HG02759 (cell line): ENCODE results near the gene MED25.

Experiments used
- ATAC-seq: cut with Tn5 transposase; IDR thresholded peaks from one replicate; pipeline ENCODE4 v1.9.1; 2021; ENCODE audit warnings: mild to moderate bottlenecking, moderate library complexity; ENCODE audit not compliant: unreplicated experiment

MED25 gene

DNA sequence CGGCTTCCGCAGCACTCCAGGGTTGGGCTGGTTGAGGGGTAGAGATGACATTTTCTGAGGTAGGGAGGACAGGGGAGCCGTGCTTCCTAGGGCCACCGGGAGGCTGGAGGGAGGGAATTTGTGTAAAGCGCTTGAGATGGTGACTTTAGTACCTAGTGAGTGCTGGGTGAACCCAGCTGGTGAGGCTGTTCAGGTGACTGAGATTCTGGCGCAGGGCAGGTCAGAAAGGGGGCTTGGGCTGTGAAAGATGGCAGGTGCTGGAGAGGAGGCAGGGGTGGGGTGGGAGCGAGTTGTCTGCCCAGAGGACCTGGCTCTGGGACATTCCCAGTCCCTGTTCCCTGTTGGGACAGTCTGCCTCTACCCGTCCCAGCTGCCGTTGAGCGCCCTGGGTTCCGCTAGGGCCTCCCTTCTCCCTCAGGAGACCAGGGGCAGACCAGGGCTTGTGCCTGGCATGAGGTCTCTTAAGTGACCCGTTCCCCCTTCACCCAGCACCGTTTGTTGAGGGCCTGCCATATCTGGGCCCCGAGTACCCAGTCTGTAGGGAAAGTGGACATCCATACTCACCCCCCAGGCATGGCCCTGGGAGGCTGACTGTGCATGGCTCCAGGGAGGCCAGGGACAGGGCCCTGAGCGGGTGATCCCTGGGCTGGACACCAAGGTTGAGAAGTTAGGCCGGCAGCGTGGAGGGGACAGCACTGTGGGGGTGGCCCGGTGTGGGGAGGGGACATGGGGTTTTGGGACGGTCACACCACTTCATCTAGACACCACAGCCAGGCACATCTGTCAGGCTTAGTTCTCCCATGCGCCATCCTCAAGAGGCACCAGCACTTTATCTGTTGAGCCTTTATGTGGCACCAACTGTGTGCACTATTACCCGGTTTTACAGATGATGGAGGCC is 37.8 kb downstream of the MED25 start:
- no peak for ATAC-seq

DNA sequence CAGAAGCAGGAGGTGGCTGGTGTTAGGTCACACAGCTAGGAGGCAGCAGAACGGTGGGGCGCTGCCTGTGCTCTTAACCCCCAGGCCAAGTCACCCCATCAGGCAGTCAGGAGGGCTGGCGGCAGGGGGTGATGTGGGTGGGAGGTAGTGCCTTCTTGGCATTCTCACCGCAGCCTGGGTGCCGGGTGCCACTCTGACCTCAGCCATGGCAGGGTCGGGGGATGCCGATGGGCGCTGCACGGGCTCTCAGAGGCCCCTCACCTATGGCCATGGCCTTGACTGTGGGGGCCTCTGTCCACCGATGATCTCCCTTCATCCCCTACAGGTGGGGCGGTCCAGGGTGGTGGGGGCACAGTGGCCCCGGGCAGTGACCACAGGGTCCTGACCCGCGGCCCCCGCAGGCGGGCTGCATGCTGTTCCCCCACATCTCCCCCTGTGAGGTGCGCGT is 38.5 kb downstream of the MED25 start:
- no peak for ATAC-seq

DNA sequence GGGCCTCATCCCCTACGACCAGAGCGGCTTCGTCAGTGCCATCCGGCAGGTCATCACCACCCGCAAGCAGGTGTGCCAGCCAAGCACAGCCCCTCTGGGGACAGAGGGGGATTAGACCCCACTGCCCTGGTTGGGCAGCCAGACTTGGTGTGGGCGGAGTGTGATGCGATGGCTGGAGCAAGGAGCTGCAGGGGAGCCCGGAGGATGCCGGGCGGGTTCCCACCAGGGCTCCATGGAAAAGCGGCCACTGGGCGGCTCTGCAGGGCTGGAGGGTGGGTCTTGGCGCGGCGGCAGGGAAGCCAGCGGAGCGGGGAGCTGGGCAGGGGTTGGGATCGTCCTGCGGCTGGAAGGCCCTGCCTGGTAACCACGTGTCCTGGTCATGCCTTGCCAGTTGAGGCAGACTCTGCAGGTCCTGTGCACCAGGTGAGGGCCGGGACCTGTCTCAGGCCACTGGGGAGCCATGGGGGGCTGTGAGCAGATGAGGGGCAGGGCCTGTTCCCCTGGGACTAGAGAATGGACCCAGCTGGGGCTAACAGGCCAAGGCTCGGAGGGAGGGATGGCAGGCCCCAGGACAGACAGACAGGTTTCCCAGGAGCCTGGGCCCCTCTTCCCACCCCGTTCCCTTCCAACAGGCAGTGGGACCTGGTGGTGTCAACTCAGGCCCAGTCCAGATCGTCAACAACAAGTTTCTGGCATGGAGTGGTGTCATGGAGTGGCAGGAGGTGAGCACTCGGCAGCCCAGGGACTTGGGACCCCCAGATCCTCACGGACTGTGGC is 39.2 kb downstream of the MED25 start:
- ATAC-seq, result no peak

DNA sequence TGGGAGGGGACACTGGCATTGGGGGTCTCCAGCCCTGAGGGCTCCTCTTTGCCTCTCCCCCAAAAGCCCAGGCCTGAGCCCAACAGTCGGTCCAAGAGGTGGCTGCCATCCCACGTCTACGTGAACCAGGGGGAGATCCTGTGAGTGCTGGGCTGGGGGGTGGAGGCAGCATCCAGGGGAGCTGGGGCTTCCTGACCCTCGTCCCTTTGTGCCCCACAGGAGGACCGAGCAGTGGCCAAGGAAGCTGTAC is 39.7 kb downstream of the MED25 start:
- ATAC-seq, result no peak

DNA sequence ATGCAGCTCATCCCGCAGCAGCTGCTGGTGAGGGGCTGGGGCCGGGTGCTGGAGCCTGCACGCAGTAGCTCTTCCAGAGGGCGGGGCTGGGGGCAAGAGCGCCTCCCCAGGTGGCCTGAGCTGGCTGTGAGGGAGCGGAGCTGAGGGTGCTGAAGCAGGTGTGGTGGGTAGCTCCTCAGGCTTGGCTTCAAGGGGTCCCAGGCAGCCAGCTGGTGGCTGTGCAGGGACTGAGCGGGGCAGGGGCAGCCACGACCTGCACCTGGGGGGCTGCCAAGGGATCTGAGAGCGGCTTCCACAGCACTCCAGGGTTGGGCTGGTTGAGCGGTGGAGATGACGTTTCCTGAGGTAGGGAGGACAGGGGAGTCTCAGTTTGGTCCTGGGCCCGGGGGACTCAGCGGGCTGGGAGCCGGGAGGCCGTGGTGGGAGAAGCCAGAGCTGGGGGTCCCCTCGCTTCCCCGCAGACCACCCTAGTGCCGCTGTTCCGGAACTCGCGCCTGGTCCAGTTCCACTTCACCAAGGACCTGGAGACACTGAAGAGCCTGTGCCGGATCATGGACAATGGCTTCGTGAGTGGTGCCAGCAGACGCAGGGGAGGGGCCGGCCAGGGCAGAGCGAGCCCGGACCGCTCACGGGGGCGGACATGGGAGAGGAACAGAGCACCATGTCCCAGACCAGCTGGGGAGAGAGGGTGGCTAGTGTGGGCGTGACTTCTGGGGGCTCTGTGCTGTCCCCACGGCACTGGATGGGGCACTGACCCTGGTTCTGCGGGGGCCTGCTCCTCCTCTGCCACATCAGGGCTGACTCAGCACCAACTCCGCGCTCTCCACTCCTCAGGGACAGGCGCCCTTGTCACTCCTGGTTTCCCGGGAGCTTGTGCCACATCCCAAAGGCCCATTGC is 40.2 kb downstream of the MED25 start:
- ATAC-seq, result no peak

DNA sequence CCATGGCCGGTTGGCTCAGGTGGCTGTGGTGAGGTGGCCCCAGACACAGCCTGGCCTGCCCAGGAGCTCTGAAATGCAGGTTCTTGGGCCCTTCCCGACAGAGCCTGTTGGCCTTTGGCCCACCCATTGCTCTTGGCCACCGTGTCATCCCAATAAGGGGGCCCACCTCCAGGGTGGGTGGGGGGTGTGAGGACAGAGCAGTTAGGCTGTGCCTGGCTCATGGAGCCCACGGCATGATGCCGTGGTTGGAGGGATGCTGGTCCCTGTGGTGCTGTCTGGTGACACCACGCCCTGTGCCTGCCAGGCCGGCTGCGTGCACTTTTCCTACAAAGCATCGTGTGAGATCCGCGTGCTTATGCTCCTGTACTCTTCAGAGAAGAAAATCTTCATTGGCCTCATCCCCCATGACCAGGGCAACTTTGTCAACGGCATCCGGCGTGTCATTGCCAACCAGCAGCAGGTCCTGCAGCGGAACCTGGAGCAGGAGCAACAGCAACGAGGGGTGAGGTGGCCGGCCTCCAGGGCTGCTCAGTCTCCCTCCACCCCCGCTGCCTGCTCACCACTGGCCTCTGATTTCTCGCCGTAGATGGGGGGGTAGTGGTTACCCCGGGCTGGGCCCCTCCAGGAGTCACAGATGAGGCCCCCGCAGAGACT is 41.7 kb downstream of the MED25 start:
- no peak for ATAC-seq

DNA sequence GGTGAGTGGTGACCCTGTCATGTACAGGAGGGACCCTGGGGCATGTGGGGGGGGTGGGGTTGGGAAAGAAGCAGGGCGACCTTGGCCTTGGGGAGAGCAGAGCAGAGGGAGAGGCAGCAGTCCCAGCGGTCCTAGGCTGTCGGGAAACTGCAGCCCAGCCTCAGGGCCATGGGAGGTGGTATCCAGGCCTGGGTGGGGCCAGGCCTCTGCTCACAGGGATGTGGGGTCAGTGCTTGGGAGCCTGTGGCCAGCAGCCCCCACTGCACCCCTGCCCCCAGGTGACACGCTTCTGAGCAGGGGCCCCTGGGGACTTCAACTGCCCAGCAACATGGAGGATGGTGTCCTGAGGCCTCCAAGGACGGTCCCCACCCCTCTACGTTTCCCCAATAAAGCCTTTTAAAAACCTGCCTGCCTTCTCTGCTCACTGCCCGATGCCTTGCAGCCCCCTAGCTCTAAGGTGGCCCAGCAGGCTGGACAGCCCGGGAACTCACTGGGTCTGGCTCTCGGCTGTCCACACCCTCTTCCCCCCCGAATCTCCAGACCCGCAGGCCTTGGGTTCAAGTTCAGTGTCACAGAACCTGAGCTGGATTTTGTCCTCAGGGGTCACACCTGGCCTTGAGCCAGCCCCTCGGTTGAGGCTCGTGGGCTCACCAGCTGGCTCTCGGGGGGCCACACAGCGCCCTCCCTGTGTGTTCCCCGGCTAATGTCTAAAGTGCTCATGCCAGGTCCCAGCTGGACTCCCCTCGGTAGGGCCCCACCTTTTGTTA is 42.4 kb downstream of the MED25 start:
- no peak for ATAC-seq

DNA sequence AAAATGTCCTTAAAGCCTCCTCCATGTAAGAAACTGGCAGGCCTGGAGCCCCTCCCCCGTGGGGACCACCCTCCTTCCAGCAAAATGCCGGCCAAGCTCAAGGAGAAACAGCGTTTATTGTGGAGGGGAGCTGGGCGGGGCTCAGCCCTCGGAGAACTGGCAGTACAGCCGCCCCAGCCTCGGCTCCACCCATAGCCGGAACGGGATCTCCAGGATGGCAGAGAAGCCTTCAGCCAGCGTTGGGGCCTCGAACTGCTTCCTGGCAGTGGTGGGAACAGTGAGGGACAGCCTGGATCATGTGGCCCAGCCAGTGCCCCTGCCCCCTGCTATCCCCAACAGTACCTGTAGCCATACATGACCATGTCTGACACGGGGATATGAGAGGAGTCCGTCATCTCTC is 43.0 kb downstream of the MED25 start:
- no peak for ATAC-seq

DNA sequence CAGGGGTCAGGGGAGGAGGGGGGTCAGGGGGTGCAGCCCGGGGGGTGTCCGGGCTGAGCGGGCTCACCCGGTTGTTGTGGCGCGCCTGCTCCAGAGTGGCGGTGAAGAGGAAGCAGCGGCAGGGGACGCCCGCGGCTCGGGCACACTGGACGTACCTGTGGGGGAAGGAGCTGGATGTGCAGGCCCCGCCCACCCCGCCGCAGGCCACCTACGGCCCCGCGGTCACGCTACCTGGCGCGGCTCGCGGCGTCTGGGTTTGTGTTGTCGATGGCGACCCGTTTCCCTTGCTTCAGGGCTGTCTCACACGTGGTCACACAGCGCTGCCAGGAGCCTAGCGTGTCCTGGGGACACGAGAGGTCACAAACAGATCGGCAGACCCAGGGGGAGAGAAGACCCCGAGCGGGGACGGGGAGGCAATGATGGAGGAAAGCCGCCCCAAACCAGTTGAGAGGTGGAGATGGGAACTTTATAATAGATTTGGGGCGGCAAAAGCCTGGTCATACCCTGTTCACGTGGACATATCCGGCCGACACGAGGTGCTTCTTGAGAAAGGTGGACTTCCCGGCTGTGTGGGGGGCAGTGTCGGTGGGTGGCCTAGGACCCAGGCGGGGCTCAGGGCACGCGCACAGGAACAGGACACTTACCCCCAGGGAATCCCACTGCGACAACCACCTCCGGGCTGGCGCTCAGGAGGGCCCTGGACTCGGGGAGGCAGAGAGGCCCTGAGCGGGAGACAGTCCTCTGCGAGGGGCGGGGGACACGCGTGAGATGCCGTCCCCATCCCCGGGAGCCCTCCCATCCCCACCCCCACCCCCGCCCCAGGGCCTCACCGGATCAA is 43.7 kb downstream of the MED25 start:
- ATAC-seq, result no peak

DNA sequence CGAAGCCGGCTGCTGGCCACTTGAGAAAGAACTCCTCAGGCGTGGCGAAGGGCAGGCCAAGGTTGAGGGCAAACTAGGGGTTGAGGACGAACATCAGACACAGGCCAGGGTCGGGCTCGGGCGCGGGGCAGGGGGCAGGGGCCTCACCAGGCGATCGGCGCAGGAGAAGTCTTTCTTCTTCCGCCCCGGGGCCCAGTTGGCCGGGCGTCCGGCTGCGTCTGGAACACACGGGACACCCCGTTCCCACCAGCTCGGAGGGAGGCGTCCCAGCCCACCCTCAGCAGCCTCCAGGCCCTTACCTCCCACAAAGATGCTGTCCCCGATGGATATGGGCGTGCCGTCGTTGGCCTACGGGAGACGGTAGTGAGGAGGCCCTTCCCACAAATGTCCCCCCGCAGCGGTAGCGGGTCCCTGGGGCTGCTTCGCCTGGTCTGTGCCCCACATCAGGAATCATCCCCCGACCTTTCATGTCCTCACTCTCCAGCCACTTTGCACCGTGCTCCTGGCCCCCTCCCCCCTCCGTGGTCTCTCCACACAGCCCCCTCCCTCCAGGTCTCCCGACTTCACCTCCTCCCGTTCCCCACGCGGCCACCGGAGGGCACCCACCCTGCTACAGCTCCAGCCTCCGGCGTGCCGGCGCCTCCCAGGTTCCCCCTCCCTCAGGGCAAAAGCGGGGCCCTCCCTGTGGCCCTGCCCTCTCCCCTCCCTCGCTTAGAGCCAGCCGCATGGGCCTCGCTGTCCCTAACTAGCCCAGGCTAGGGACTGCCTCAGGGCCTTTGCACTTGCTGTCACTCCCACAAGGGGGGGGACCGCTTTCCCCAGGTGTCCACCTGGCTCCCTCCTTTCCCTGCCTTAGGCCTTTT is 44.5 kb downstream of the MED25 start:
- ATAC-seq, result no peak

DNA sequence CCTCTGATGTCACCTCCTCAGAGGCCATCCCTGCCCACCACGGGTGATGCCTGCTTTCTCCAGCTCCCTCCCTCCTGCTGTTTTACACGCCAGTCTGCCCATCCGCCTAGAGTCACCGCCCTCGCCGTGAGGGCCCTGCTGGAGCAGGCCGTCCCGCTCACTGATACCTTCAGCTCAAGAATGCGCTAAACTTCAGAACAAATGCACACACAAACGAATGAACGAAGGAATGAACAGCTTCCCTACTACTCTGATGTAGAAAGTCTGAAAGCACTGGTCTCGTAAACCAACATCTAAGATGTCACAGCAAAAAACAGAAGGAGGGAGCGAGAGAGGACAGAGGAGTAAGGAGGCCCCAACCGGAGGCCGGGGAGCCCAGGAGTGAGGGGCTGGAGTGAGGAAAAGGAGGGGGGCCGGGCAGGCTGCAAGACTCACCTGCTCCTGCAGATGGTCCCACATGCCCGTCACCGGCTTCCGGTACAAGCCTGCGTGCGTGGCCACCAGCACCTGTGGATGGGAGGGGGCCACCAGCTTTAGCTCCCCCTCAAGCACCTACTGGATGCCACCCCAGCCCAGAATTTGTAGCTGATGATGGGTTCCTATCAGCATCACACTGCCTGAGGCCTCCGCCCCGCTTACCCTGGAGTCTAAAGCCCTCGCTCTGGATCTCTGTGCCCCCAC is 45.3 kb downstream of the MED25 start:
- ATAC-seq, result no peak

DNA sequence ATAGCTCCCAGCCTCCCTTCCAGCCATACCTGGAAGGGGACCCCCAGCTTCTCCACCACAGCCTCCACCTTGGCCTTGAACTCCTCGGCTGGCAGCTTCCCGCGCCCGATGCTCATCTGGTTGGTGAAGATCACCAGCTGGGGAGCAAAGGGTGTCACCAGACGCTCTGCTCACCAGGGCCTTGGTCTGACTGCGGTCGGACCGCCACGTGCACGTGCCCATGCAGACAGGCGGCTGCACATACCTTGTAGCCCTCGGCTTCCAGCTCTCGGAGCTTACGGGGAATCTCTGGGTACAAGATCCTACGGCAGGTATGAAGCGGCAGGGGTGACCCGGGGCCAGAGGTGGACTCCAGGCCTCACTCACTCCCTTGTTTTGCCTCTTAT is 45.8 kb downstream of the MED25 start:
- no peak for ATAC-seq

DNA sequence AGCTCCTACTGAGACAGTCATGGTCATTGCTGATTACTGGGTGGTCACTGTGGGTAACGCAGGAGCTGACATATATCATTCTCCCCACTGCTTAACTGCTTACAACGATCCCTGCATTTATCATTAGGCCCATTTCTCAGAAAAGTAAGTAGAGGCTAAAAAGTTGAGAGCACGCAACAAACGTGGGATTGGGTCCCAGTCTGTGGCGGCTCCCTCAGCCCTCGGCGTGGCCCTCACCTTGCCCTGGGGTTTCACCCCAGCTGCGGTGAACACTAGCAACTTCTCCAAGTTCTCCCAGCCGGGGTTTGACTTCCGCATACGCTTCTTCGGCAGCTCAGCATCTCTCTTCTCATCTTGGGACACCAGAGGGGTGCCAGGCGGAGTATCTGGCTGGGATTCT is 46.8 kb downstream of the MED25 start:
- ATAC-seq, result no peak

DNA sequence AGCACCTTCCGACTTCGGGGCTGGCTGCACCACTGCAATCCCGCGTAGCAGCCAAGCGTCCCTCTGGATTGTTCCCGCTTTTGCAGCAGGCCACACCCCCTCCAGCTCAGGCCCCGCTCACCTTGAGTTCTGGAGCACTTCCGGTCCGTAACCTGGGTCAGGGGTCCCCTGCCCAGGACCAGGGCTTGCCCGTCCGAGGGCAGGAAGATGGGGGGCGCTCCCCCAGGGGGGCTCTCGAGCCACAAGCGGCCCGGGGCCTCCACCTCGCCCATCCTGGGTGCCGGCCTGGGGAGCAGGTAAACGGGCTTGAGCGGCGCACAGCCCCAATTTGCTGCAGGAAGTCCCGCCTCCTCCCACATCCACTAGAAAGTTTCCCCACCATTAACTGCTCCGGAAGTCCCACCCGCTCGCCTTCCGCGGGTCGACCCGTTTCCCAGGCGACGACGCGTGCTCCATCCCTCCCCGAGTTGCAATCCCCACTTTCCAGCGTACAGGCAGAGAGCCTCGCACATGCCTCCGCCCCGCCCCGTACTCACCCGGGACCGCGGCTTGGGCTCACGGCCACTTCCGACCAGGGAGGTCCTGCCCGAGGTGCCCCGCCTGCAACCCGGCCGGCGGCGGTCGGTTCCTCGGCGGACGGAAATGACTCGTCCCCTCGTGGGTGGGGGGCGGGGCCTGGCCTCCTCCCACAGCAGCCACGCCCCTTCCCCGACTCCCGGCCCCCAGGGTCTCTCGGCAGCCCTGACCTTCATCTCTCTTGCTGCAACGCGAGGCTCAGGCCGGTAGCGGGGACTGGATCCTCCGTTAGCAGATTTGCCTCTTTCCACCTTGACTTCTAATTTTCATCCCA is 49.1 kb downstream of the MED25 start, which contains the start of gene PNKP:
PNKP (minus strand) TSS at position 644 of the 850 bp plus-strand sequence; CDS start at position 272, 372 bp downstream.
- peak; percentile 54 for ATAC-seq

DNA sequence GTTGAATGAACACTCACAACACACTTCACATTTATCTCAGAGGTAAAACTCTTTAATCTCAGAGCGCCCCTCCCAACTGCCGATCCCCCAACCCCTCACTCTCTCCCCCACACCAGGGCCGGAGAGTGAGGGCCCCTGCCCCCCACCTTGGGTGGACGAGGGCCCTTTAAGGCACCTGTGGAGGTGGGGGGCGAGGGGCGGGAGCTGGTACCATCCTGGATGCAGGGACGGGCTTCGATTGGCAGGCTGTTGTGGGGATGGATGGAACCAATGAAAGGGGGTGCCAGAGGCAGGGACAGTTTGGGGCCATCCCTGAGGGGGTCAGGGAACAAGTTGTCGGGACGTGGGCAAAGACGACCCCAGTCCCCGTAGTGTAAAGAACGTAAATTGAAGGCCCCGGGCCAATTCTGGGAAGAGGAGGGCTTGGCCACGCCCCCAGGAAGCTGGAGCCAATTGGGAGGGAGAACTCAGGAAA is 51.0 kb downstream of the MED25 start:
- no peak for ATAC-seq

DNA sequence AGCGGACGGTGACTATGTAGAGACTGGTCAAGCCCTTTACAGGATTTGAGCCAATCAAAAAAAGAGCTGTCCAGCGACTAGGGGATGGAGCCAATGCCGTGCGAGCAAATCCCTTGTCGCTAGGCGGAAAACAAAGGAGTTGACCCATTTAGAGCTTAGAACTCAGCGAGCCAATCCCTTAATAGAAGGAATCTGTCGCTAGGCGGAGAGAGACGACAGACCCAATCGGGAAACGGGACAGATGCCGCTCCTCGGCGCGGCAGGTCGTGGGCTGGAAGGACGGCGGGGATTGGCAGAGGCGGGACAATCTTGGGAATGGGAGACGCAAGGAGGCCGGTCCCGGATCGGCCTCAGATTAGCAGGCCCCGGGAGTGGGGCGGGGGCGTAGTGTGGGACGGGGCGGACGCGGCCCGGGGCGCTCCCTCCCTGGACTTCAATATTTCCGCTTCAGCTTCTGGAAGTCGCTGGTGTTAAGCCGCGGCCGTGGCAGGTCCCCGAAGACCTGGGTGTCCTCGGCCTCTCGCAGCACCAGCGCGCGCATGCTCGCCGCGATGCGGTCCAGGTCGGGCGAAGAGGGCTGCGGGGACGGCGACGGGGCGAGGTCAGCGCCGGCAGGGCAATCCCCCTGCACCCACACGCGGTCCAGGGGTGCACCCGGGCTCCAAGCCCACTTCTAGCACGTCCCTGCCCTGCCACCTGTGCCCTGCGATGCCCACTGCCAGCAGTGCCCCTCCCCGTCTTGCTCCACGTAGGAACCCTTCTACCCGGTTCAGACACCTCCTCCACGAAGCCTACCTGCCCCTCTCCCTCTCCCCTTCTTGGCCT is 51.6 kb downstream of the MED25 start:
- peak; percentile 72 for ATAC-seq
